ENCODE measurements around the gene PRDM13.

DNA sequence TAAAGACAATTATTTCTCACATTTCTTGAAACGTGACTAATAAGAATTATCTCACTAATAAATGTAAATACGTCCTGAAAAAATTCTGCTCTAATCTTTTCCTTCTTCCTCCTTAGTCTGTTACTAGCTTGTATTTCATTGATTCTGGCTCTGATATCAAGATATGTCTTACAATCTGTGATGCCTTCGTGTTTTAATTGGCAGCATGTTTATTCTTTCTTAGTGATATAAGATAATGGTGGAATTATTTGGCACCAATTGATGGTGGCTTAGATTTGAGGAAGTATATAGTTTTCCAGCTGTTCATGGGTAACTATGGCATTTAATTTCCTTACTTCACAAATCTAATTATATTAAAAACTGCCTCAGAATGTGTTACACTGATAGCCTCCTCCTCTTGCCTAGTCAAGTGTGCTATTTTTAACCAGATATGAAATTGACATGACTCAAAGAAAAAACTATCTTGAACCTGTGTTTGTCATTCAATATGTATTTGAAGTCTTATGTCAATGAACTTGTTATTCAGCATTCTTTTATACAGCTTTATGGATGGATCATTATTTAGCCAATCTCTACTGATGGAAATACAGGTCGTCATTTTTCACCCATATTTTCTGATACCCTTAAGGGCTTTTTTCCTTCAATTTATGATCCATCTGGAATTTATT lies 43.4 kb upstream of the PRDM13 start:
- TF ChIP-seq POLR2A (IDR thresholded peaks at IDR 0.05; ENCODE audit: low read depth) (no peak), CTCF (IDR thresholded peaks at IDR 0.05) (no peak), EP300 (IDR thresholded peaks at IDR 0.05) (no peak)
